SK-N-SH (cell line): Measurements from ENCODE around the gene TMED9. TPM values are rescaled to one million over a fixed set of nuclear protein-coding genes. Genes with fewer than 3 reads are reported as not detected.

ENCODE experiments used
- ELF1 ChIP-seq: IDR thresholded peaks from 2 replicates; pipeline ENCODE4 v1.4.0; 2012
- EP300 ChIP-seq, 2 experiments: IDR thresholded peaks; 2 replicates each; pipeline versions ENCODE4 v1.4.0 to v1.6.1; 2012; ENCODE audit warnings: borderline replicate concordance in 1 of 2, low read depth in 1 of 2, low read length in 1 of 2
- FOSL2 ChIP-seq: IDR thresholded peaks from 2 replicates; pipeline ENCODE4 v1.4.0; 2012; ENCODE audit warnings: low read depth, mild to moderate bottlenecking, moderate library complexity, borderline replicate concordance
- FOXJ3 ChIP-seq: sonication (generic); formaldehyde crosslinking; IDR thresholded peaks from 2 replicates; pipeline ENCODE4 v1.5.1; 2020; ENCODE audit warnings: mild to moderate bottlenecking, missing genetic modification reagents
- GABPA ChIP-seq: IDR thresholded peaks from 2 replicates; pipeline ENCODE4 v1.4.0; 2012; ENCODE audit warnings: low read depth, mild to moderate bottlenecking
- JUND ChIP-seq: IDR thresholded peaks from 2 replicates; pipeline ENCODE4 v1.4.0; 2012
- MXI1 ChIP-seq: IDR thresholded peaks from 2 replicates; pipeline ENCODE4 v1.6.1; 2012; ENCODE audit warnings: mild to moderate bottlenecking, low read depth, low read length, improper control_type of control experiment
- NFIC ChIP-seq: IDR thresholded peaks from 2 replicates; pipeline ENCODE4 v1.4.0; 2012; ENCODE audit warnings: borderline replicate concordance
- PBX3 ChIP-seq: IDR thresholded peaks from 2 replicates; pipeline ENCODE4; 2012
- RCOR1 ChIP-seq: fragments of 150-350 bp; IDR thresholded peaks from 2 replicates; pipeline ENCODE4 v1.6.1; 2017; ENCODE audit warnings: antibody characterized with exemption, low read length
- RFX5 ChIP-seq: IDR thresholded peaks from 2 replicates; pipeline ENCODE4 v1.6.1; 2012; ENCODE audit warnings: mild to moderate bottlenecking, improper control_type of control experiment, low read length
- SIN3A ChIP-seq: IDR thresholded peaks from 2 replicates; pipeline ENCODE4 v1.6.1; 2012; ENCODE audit warnings: low read depth, mild to moderate bottlenecking, low read length, moderate library complexity, borderline replicate concordance
- TAF1 ChIP-seq: IDR thresholded peaks from 2 replicates; pipeline ENCODE4 v1.6.1; 2012; ENCODE audit warnings: low read depth, mild to moderate bottlenecking, low read length, moderate library complexity, borderline replicate concordance
- TCF12 ChIP-seq: IDR thresholded peaks from 2 replicates; pipeline ENCODE4 v1.4.0; 2012
- TEAD4 ChIP-seq: IDR thresholded peaks from 2 replicates; pipeline ENCODE4 v1.4.0; 2012; ENCODE audit warnings: mild to moderate bottlenecking, borderline replicate concordance; ENCODE audit not compliant: insufficient read depth
- USF1 ChIP-seq: IDR thresholded peaks from 2 replicates; pipeline ENCODE4 v1.4.0; 2012; ENCODE audit warnings: low read depth, borderline replicate concordance
- USF2 ChIP-seq: fragments of 150-350 bp; IDR thresholded peaks from 2 replicates; pipeline ENCODE4 v1.6.1; 2017; ENCODE audit warnings: antibody characterized with exemption, low read length, low read depth, borderline replicate concordance
- polyA plus RNA-seq, 3 experiments: library from polyadenylated mRNA; depleted of rRNA; stranded (reverse); fragments of >200 nt; gene quantifications; 2 replicates each; pipeline ENCODE4 v1.2.3, GENCODE V29; 2012
- TF ChIP-seq, protein P1 (sequence below): fragments of 150-350 bp; IDR thresholded peaks from 2 replicates; pipeline ENCODE4 v1.6.1; 2016; ENCODE audit warnings: mild to moderate bottlenecking, low read depth, low read length
- TF ChIP-seq, protein P2 (sequence below): IDR thresholded peaks from 2 replicates; pipeline ENCODE4 v1.6.1; 2012; ENCODE audit warnings: mild to moderate bottlenecking, low read depth, low read length, moderate library complexity
- TF ChIP-seq, protein P3 (sequence below): IDR thresholded peaks from 2 replicates; pipeline ENCODE4 v1.4.0; 2012; ENCODE audit warnings: low read depth, borderline replicate concordance

The TMED9 gene
- polyA plus RNA-seq, 1 of the 3 experiments (the other 2 are of a cell fraction), result 264 TPM

- no peak for TF ChIP-seq USF2
- TF ChIP-seq TCF12, result peak; percentile 39; the same call in 1 of the 2 replicates
- peak; percentile 72 for TF ChIP-seq MXI1
- no peak for TF ChIP-seq RFX5
- TF ChIP-seq FOXJ3 (CRISPR knock-in tag), result no peak
- TF ChIP-seq, protein P1, sequence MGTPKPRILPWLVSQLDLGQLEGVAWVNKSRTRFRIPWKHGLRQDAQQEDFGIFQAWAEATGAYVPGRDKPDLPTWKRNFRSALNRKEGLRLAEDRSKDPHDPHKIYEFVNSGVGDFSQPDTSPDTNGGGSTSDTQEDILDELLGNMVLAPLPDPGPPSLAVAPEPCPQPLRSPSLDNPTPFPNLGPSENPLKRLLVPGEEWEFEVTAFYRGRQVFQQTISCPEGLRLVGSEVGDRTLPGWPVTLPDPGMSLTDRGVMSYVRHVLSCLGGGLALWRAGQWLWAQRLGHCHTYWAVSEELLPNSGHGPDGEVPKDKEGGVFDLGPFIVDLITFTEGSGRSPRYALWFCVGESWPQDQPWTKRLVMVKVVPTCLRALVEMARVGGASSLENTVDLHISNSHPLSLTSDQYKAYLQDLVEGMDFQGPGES, result no peak
- peak; percentile 29; the same call in 1 of the 2 replicates for TF ChIP-seq USF1
- no peak for TF ChIP-seq FOSL2
- TF ChIP-seq GABPA, result no peak
- no peak for TF ChIP-seq PBX3
- TF ChIP-seq, protein P2, sequence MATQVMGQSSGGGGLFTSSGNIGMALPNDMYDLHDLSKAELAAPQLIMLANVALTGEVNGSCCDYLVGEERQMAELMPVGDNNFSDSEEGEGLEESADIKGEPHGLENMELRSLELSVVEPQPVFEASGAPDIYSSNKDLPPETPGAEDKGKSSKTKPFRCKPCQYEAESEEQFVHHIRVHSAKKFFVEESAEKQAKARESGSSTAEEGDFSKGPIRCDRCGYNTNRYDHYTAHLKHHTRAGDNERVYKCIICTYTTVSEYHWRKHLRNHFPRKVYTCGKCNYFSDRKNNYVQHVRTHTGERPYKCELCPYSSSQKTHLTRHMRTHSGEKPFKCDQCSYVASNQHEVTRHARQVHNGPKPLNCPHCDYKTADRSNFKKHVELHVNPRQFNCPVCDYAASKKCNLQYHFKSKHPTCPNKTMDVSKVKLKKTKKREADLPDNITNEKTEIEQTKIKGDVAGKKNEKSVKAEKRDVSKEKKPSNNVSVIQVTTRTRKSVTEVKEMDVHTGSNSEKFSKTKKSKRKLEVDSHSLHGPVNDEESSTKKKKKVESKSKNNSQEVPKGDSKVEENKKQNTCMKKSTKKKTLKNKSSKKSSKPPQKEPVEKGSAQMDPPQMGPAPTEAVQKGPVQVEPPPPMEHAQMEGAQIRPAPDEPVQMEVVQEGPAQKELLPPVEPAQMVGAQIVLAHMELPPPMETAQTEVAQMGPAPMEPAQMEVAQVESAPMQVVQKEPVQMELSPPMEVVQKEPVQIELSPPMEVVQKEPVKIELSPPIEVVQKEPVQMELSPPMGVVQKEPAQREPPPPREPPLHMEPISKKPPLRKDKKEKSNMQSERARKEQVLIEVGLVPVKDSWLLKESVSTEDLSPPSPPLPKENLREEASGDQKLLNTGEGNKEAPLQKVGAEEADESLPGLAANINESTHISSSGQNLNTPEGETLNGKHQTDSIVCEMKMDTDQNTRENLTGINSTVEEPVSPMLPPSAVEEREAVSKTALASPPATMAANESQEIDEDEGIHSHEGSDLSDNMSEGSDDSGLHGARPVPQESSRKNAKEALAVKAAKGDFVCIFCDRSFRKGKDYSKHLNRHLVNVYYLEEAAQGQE, result no peak
- TF ChIP-seq ELF1, result no peak
- peak in 1 of 2 experiments; percentile 29; a peak in 1 of 4 replicates for TF ChIP-seq EP300 (IDR thresholded peaks at IDR 0.05; ENCODE audit: borderline replicate concordance in 1 of 2, low read depth in 1 of 2, low read length in 1 of 2)
- TF ChIP-seq TAF1, result peak; percentile 49; the same call in 1 of the 2 replicates
- TF ChIP-seq JUND, result no peak
- no peak for TF ChIP-seq SIN3A
- TF ChIP-seq TEAD4, result no peak
- TF ChIP-seq, protein P3, sequence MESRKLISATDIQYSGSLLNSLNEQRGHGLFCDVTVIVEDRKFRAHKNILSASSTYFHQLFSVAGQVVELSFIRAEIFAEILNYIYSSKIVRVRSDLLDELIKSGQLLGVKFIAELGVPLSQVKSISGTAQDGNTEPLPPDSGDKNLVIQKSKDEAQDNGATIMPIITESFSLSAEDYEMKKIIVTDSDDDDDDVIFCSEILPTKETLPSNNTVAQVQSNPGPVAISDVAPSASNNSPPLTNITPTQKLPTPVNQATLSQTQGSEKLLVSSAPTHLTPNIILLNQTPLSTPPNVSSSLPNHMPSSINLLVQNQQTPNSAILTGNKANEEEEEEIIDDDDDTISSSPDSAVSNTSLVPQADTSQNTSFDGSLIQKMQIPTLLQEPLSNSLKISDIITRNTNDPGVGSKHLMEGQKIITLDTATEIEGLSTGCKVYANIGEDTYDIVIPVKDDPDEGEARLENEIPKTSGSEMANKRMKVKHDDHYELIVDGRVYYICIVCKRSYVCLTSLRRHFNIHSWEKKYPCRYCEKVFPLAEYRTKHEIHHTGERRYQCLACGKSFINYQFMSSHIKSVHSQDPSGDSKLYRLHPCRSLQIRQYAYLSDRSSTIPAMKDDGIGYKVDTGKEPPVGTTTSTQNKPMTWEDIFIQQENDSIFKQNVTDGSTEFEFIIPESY, result no peak
- peak; percentile 73 for TF ChIP-seq RCOR1
- peak; percentile 33; the same call in 1 of the 2 replicates for TF ChIP-seq NFIC
Measured at GRCh38 chr5:177554474-177555111, 37.4 kb upstream of the TMED9 start, which contains the start of gene FAM193B (continued).
